AG04450 (cell line): ENCODE data around the gene OR1I1. TPM values are rescaled to one million over a fixed set of nuclear protein-coding genes. Genes with fewer than 3 reads are reported as not detected.

Experiments used
- CTCF ChIA-PET: fragments of 300-600, 350-600 bp; formaldehyde crosslinking; extraction: SDS; loops from one replicate; lab custom pipeline; 2022; ENCODE audit warnings: antibody characterized with exemption, inconsistent platforms; lab: Charles Lee
- POLR2A ChIA-PET: fragments of 350-600 bp; formaldehyde crosslinking; extraction: SDS; loops from one replicate; lab custom pipeline; 2021; ENCODE audit warnings: antibody characterized with exemption, inconsistent platforms; lab: Yijun Ruan, JAX
- DNase-seq: peaks from one replicate; pipeline ENCODE4 v3.0.0-alpha.2; 2011; ENCODE audit warnings: low read depth, low spot score
- H3K27ac ChIP-seq: one replicate; pipeline ENCODE4 v1.5.1; 2012; ENCODE audit warnings: low read depth, low read length, control low read depth
- H3K27me3 ChIP-seq: one replicate; pipeline ENCODE4 v1.6.0; 2012; ENCODE audit warnings: low read length; ENCODE audit not compliant: control insufficient read depth, insufficient read depth
- H3K4me3 ChIP-seq: 2 replicates; pipeline ENCODE4 v1.5.1; 2011; ENCODE audit warnings: mild to moderate bottlenecking, low read depth, low read length, control low read depth
- H3K9me3 ChIP-seq: 2 replicates; pipeline ENCODE4 v1.5.1; 2012; ENCODE audit warnings: low read length; ENCODE audit not compliant: control insufficient read depth, insufficient read depth
- polyA plus RNA-seq: library from polyadenylated mRNA; depleted of rRNA; stranded (reverse); fragments of >200 nt; gene quantifications from 2 replicates; pipeline ENCODE4 v1.2.3, GENCODE V29; 2011
- TF ChIP-seq, protein P1 (sequence below): IDR thresholded peaks from 2 replicates; pipeline ENCODE4 v1.5.1; 2011; ENCODE audit warnings: low read depth, low read length, control low read depth, inconsistent platforms

Gene OR1I1
- polyA plus RNA-seq, 1 experiment = not detected

DNA sequence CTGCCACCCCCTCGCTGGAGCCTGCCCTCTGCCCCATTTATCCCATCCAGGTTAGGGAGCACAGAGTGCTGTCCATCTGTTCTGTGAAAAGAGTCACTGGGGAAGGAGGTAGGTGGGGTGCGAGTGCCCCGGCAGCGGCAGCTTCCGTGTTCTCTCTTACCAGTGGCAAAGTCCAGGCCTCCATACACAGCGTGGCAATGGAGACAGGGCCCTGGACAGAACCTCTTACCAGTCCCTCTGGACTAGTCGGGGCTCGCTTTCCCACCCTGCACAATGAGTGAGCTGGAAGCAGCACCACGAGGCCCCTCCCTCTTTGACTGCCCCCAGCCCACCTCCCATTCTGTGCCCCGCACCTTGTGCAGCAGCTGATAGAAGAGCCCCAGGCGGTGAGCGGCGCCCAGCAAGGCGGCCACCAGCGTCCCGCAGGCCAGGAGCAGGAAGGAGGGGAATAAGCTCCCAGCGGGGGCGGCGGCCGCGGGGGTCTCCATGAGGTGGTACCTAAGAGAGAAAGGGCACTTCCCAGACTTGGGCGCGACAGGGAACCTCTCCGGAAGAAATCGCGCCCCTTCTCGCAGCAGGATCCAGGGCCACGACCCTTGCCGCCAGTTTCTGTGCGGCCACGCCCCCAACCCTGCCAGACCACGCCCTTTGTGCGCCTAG lies 42.7 kb downstream of the OR1I1 start:
- ChIA-PET CTCF (interaction anchor here (0.8 to 0.9 kb wide), 2 partner anchors 9 to 30 kb away, joined by 3 to 8 read pairs; no protein-coding TSS in a partner anchor), POLR2A (interaction anchor here (1.0 to 1.6 kb wide), 2 partner anchors 16 to 24 kb away, joined by 3 to 5 read pairs; no protein-coding TSS in a partner anchor)
- no peaks in the 10 kb centered on the region for H3K27me3 ChIP-seq
- H3K9me3 ChIP-seq = peaks cover 6% of the 10 kb centered on the region; the same call in 1 of the 2 replicates
- DNase-seq = no peak
- TF ChIP-seq, protein P1, sequence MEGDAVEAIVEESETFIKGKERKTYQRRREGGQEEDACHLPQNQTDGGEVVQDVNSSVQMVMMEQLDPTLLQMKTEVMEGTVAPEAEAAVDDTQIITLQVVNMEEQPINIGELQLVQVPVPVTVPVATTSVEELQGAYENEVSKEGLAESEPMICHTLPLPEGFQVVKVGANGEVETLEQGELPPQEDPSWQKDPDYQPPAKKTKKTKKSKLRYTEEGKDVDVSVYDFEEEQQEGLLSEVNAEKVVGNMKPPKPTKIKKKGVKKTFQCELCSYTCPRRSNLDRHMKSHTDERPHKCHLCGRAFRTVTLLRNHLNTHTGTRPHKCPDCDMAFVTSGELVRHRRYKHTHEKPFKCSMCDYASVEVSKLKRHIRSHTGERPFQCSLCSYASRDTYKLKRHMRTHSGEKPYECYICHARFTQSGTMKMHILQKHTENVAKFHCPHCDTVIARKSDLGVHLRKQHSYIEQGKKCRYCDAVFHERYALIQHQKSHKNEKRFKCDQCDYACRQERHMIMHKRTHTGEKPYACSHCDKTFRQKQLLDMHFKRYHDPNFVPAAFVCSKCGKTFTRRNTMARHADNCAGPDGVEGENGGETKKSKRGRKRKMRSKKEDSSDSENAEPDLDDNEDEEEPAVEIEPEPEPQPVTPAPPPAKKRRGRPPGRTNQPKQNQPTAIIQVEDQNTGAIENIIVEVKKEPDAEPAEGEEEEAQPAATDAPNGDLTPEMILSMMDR = no peak
- H3K4me3 ChIP-seq = peak overlapping the region; percentile 89
- H3K27ac ChIP-seq = peak overlapping the region; percentile 47

DNA sequence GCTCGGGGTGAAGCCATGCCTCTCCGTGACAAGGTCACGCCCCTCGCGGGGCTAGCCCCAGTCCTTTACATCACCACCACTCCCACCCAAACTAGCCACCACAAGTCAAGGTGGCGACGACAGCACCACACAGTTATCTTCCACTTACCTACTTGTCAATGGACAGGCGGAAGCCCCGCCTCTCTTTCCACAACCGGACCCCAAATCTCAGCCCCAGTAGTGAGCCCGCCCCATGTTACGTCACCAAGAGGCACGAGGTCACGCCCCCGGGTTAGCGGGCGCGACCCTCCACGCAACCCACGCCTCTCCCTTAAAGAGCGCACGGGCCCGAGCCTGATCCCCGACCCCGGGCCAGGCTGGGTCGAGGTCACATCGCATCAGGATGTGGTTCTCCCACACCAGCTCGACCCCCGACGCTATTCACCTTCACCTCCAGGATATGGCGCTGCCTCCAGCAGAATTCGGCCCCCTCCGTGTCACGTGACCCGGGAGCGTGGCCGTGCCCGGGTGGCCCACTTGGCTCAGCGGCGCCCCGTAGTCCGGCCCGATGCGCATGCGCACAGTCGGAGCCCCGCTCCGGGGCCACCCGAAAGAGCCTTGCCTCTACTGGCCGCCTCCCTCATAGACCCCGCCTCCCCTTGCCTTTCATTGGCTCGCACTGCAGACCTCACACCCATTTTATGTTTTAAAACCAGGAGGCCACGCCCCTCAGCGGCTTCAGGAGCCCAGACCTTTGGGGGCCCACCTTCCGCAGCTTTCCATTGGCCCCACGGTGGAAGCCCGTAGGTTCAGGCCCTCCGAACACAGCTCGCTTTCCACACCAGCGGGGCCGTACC lies 43.4 kb downstream of the OR1I1 start:
- DNase-seq = peak; percentile 92
- CTCF ChIA-PET = interaction anchor here (1.3 to 1.8 kb wide), 2 partner anchors 11 to 25 kb away, joined by 3 to 8 read pairs; no protein-coding TSS in a partner anchor
- peak overlapping the region; percentile 47 for H3K27ac ChIP-seq
- H3K9me3 ChIP-seq = peaks cover 6% of the 10 kb centered on the region; the same call in 1 of the 2 replicates
- POLR2A ChIA-PET = interaction anchor here (0.5 to 1.6 kb wide), 4 partner anchors 17 to 711 kb away, joined by 3 to 10 read pairs (median 4); no protein-coding TSS in a partner anchor
- no peaks in the 10 kb centered on the region for H3K27me3 ChIP-seq
- TF ChIP-seq, protein P1 = peak; percentile 19
- peak overlapping the region; percentile 89 for H3K4me3 ChIP-seq

DNA sequence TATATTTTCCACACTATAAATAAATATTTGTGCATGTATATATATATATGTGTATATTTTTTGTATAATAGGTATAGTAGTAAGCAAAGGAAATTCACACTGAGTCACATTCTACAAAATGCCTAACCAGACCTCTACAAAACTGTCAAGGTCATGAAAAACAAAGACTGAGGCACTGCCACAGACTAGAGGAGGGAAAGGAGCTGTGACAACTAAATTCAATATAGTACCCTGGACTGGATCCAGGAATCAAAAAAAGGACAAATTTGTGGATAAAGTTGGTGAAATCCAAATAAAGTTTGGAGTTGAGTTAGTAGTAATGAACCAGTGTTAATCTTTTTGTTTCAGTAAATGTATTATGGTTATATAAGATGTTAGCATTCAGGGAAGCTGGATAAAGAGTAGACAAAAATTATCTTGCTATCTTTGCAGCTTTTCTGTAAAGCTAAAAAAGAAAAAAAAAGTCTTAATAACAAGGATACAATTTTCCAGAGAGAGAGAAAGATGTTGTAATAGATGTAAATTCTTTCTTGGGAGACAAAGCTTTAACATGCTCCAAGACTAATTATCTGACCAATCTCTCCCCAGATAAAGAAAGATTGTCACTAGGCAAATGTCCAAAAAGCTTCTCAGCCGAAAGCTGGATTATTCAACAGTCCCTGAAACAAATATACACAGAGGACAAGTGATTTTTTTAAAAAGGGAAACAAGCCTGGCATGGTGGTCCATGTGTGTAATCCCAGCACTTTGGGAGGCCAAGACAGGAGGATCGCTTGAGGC lies 44.3 kb downstream of the OR1I1 start:
- Histone ChIP-seq H3K4me3 (peak overlapping the region; percentile 51), H3K27ac (no peak overlapping the region), H3K27me3 (no peaks in the 10 kb centered on the region), H3K9me3 (peaks cover 6% of the 10 kb centered on the region; the same call in 1 of the 2 replicates)
- DNase-seq = no peak
- TF ChIP-seq, protein P1 = no peak
- CTCF ChIA-PET = interaction anchor here (0.6 to 1.8 kb wide), 3 partner anchors 10 to 25 kb away, joined by 3 to 8 read pairs (median 3); no protein-coding TSS in a partner anchor
- POLR2A ChIA-PET = interaction anchor here (0.5 to 1.6 kb wide), 5 partner anchors 18 to 712 kb away, joined by 3 to 10 read pairs (median 3); partner anchors contain the start of gene AKAP8L

DNA sequence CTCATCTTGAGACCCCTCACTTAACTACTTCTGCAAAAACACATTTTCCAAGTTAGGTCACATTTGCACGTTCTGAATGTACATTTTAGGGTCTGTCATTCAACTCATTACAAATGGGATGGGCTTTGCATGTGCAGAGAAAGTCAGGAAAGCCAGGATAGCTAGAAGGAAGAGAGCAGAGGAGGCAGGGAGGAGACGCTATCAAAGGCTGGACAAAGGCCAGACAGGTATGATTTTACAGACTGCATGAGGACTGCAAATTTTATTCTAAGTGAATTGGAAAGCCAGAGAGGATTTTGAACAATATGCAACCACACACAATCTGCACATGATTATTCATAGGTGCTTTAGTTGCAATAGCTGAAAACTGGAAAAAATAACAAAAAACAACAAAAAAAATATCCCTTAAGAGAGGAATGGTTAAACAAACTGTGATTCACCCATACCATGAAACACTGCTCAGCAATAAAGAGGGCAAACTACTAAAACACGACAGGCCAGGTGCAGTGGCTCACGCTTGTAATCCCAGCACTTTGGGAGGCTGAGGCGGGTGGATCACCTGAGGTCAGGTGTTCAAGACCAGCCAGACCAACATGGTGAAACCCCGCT lies 46.3 kb downstream of the OR1I1 start:
- H3K4me3 ChIP-seq = no peak overlapping the region
- ChIA-PET POLR2A (no interaction called here), CTCF (interaction anchor here (1.1 kb wide), 1 partner anchor 22 kb away, joined by 4 read pairs; no protein-coding TSS in a partner anchor)
- peaks cover 6% of the 10 kb centered on the region; the same call in 1 of the 2 replicates for H3K9me3 ChIP-seq
- DNase-seq = no peak
- H3K27ac ChIP-seq = peak overlapping the region; percentile 39
- TF ChIP-seq, protein P1 = no peak
- no peaks in the 10 kb centered on the region for H3K27me3 ChIP-seq
